Superior temporal gyrus (tissue), 1 donor: ENCODE data around the gene MYCL.
"Not testable (repeated sequence)": the region's sequence is repeated elsewhere in the genome, so short reads cannot be mapped to it uniquely, and the experiment has no call there.

Experiments
- DNase-seq: peaks from one replicate; pipeline ENCODE4 v3.0.0-alpha.2; 2016; ENCODE audit errors: extremely low spot score

The MYCL gene

GRCh38 chr1:39892601-39893595, 8.8 kb downstream of the MYCL start:
- DNase-seq, result peak; percentile 67

GRCh38 chr1:39890880-39891279, 10.8 kb downstream of the MYCL start:
- DNase-seq, result no peak

GRCh38 chr1:39890273-39890672, 11.4 kb downstream of the MYCL start:
- DNase-seq, result no peak

GRCh38 chr1:39886757-39887231, 14.9 kb downstream of the MYCL start:
- DNase-seq, result peak; percentile 76

- DNase-seq, result no peak
Observed at GRCh38 chr1:39885516-39885915, 16.2 kb downstream of the MYCL start.

GRCh38 chr1:39882152-39882551, 19.6 kb downstream of the MYCL start:
- DNase-seq, result no peak

- peak; percentile 59 for DNase-seq
Observed at GRCh38 chr1:39877980-39878956, 23.4 kb downstream of the MYCL start.

- peak; percentile 72 for DNase-seq
Observed at GRCh38 chr1:39877231-39877778, 24.4 kb downstream of the MYCL start.

- DNase-seq, result no peak
Observed at GRCh38 chr1:39876144-39876543, 25.6 kb downstream of the MYCL start.

- no peak for DNase-seq
Observed at GRCh38 chr1:39872698-39873097, 29.0 kb downstream of the MYCL start.

GRCh38 chr1:39871796-39872195, 29.9 kb downstream of the MYCL start:
- DNase-seq, result no peak

GRCh38 chr1:39871043-39871442, 30.7 kb downstream of the MYCL start:
- DNase-seq, result not testable (repeated sequence)

GRCh38 chr1:39869538-39870112, 32.1 kb downstream of the MYCL start:
- DNase-seq, result not testable (repeated sequence)

- DNase-seq, result no peak
Observed at GRCh38 chr1:39866767-39867166, 35.0 kb downstream of the MYCL start.

GRCh38 chr1:39865762-39866161, 36.0 kb downstream of the MYCL start:
- no peak for DNase-seq

GRCh38 chr1:39863177-39863576, 38.5 kb downstream of the MYCL start:
- DNase-seq, result no peak

- DNase-seq, result no peak
Observed at GRCh38 chr1:39861003-39861402, 40.7 kb downstream of the MYCL start.

- no peak for DNase-seq
Observed at GRCh38 chr1:39859859-39860812, 41.6 kb downstream of the MYCL start.

- DNase-seq, result no peak
Observed at GRCh38 chr1:39858315-39858714, 43.4 kb downstream of the MYCL start.
